ENCODE results near the gene CHD9.

- TF ChIP-seq CTCF (IDR thresholded peaks at IDR 0.05) (no peak), EP300 (IDR thresholded peaks at IDR 0.05; ENCODE audit: low read depth) (no peak)
These were observed 111.3 kb downstream of the CHD9 start for GRCh38 chr16:53166099-53166498.
